T47D (cell line): ENCODE data around the gene SPATA20.

Experiments
- DNase-seq, 2 experiments: peaks; one replicate each; pipeline versions ENCODE4 v3.0.0 to v3.0.0-alpha.2; 2011 to 2012; ENCODE audit warnings: low read depth in 1 of 2, low spot score in 1 of 2
- JUND ChIP-seq: IDR thresholded peaks from 2 replicates; pipeline ENCODE4 v1.6.1; 2012; ENCODE audit warnings: low read depth
- in situ Hi-C: cut with HindIII; loops from 2 replicates; pipeline ENCODE4 v1.10.0; 2016; ENCODE audit warnings: low sequenced_read_pairs, low pct_unique_long_range_greater_than_20kb

The SPATA20 gene

DNA sequence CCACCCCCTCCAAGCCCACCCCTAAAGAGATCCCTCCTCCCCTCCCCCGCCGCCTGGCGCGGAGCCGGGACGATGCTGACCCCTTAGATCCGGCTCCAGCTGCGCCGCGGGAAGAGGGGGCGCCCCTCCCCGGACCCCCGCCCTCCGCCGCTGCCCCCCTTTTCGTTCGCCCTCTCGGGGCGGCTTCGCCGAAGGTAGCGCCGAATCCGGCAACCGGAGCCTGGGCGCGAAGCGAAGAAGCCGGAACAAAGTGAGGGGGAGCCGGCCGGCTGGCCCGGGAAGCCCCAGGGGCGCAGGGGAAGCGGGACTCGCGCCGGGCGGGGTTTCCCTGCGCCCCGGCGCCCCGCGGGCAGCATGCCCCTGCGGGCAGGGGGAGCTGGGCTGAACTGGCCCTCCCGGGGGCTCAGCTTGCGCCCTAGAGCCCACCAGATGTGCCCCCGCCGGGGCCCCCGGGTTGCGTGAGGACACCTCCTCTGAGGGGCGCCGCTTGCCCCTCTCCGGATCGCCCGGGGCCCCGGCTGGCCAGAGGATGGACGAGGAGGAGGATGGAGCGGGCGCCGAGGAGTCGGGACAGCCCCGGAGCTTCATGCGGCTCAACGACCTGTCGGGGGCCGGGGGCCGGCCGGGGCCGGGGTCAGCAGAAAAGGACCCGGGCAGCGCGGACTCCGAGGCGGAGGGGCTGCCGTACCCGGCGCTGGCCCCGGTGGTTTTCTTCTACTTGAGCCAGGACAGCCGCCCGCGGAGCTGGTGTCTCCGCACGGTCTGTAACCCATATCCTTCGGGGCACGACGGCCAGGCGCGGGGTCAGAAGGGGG, 14.2 kb downstream of the SPATA20 start:
- no peak for DNase-seq
- no peak for TF ChIP-seq JUND
- in situ Hi-C loops, result no loop called here

DNA sequence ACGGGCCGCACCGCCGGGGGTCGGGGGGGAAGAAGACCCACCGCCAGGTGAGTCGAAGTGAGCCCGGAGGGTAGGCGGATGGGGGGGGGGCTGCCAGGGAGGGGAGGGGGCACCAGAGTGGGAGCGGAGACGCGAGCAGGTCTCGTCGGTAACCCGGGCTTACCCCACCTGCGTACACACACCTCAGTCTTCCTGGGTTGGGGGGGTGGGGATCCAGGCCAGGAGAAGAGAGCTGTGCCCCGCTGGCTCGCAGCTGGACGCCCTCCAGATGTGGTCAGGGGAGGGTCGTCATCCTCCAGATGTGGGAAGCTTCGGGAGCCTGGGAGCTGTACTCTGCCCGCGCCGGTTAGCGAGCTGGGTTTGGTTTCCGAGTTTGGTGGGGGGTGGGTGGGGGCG, 14.8 kb downstream of the SPATA20 start:
- in situ Hi-C loops, result no loop called here
- TF ChIP-seq JUND, result no peak
- DNase-seq, result no peak

DNA sequence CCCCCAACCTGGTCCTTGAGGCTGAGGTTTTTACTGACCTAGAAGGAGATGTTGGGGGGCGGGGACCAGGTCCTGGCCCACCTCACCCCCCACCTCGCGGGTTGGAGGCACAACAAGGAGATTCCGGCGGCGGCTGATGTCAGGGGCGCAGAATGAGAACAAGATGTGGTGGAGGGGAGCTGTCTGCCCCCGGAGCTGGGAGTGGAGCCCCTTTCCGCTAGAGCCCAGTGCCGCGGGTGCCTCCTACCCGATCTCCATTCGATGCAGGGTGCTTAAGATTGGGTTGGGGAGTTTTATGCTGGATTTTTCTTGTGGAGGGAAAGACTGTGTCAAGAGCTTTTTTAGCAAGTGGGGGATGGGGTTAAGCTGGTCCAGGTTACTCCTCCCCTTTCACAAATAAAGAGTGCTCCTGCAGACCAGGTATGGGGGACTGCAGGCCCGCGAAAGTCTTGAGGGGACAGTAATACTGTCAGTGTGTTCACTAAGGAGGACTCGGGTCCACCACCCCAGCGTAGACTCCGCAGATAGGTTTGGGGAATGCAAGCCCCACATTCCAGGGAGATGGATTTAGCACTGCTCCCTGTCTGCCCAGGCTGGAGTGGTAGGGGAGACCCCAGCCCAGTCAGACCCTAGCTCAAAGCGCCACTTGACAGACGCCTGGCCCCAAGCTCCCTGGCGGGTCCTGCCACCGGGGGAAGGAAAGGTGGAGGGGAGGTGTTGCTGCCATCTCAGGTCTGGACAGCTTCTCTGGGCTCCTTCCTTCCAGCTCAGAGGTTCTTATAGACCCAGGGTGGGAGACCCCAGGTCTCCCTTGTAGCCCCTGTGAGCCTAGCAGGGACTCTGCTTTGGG, 15.5 kb downstream of the SPATA20 start:
- in situ Hi-C loops, result no loop called here
- TF ChIP-seq JUND, result no peak
- no peak for DNase-seq

DNA sequence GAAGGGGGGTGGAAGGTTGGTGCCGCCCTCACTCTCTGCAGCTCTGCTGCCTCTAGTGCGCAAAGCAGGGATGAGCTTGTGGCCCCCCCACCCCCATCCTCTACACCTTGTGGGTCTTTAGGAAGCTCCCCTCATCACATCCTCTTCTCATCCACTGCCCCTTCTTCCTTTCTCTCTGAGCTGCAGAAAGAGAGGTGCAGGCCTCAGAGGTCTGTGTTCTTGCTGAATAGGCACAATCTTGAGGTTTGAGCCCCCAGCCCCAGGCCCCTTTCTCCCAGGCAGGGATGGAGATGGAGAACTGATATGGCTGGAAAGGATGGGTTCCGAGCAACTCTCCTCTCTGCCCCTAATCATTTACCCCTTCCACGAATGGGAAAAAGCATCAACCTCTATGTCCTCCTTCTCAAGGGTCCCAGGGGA, 16.1 kb downstream of the SPATA20 start:
- DNase-seq, result no peak
- in situ Hi-C loops, result no loop called here
- no peak for TF ChIP-seq JUND

DNA sequence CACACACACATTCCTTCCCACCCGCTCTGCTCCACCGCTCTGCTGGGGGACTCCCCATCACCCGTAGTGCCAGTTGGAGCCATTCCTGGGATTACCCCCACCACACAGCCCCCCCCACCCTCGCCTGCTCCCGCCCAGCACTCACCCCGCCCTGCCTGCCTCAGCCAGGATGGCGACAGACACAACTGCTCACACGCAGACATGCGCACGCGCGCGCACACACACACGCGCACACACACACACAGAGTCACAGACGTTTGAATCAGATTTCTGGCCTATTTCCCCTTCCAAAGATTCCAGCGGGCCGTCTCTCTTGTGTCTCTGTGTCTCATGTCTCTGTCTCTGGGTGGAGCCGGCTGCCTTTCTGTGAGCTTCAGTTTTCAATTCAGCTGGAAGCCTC, 17.9 kb downstream of the SPATA20 start:
- in situ Hi-C loops, result no loop called here
- no peak for DNase-seq
- no peak for TF ChIP-seq JUND

DNA sequence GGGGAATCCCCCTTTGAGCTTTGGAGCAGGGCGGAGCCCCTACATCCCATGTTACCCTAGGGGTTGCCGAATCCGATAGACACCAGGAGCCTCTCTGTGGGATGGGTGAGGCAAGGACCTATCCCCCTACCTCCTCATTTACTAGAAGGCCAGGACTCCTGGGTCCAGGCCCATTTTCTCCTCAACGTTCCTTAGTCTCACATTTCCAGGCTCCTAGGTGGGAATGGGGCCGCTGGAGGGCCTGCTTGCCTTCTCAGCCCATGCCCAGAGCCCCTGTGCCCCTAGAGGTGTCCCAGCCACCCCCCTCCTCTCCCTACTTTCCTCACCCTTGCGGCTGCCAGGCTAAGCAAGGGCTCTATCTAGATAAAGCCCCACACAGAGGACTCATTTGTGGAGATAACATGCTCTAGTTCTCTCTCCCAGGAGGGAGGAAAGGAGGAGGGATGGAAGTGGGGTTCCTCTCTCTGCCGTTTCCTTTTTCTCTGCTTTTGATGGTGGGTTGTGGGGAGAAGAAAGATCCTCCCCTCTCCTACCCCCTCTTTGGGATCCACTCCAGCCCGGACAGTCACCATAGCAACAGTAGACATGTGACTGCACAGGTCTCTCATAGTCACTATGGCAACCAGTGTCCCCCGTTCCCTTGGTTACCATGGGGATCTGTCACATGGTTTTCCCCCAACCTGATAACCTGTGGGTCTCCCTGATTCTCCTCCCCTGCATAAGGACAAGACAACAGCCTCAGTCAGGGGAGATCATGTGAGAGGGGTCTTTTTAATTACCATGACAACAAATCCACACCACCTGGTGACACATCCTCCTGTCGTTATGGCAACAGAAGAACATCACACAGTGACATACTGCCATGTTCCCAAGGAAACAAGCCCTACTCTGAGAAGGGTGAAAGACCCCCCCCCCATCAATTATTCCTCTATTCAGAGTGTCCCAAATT, 18.7 kb downstream of the SPATA20 start:
- in situ Hi-C loops, result no loop called here
- DNase-seq, result peak in 1 of 2 experiments; percentile 31
- no peak for TF ChIP-seq JUND

DNA sequence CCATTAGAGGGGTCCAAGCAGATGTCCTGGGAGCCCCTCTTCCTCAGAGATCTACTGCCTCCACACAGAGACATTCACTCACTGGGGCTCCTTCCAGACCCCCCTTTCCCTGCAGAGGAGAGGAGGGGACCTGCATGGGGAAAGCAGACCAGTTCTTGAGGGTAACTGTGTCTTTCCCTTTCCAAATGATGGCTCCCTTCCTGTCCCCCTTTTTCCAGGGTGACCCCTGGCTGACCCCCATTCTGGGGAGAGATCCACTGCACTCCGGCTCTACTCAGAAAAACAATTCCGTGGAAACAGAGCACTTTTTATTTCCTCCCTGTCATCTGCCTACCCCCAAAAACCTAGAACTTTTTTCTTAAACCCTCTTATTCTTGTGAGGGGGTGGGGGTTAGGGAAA, 19.9 kb downstream of the SPATA20 start:
- no peak for DNase-seq
- in situ Hi-C loops, result no loop called here
- TF ChIP-seq JUND, result no peak

DNA sequence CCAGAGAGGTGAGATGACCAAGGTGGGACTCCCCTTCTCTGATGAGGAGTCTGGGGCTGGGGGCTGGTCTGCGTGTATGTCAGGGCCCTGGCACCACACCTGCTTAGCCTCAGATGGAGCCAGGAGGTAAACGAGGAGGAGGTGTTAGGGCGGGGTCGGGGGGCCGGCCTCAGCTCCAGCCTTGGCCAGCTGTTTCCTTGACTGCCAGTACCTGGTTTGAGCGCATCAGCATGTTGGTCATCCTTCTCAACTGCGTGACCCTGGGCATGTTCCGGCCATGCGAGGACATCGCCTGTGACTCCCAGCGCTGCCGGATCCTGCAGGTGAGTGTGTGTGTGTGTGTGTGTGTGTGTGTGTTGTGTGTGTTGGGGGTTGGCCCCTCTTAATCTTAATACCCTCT, 21.7 kb downstream of the SPATA20 start:
- no peak for DNase-seq
- in situ Hi-C loops, result no loop called here
- TF ChIP-seq JUND, result no peak

DNA sequence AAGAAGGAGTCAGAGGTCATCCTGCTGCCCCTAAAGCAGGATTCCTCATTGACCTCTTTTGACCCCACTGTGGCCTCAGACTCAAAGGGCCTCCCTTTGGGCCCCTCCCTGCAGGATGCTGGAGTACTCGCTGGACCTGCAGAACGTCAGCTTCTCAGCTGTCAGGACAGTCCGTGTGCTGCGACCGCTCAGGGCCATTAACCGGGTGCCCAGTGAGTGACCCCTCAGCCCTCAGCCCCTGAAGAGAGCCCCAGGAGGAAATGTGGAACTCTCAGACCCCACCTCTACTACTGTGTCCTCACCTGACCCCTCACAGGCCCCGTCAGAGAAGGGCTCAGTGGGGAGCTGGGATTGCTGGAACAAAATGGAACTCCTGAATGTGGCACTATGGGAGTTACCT, 22.6 kb downstream of the SPATA20 start:
- in situ Hi-C loops, result no loop called here
- no peak for TF ChIP-seq JUND
- no peak for DNase-seq

DNA sequence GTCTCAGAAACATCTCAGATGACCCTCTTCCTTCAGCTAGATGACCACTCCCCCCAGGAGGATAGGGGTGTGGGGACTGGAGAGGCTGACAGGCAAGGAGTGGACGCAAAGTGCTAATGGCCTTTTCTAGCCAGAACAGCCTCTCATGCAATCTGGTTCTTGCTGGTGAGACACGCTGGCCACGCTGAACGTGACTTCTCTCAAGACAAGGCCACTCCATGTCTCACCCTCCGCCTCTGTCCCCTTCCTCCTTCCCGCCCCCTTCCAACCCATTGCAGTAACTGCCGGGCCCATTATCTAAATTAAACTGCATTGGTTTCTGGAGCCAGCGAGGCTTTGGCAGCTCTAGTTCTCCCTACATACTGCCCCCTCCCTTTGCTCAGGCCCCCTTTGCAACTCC, 23.1 kb downstream of the SPATA20 start:
- no peak for DNase-seq
- in situ Hi-C loops, result no loop called here
- TF ChIP-seq JUND, result no peak

DNA sequence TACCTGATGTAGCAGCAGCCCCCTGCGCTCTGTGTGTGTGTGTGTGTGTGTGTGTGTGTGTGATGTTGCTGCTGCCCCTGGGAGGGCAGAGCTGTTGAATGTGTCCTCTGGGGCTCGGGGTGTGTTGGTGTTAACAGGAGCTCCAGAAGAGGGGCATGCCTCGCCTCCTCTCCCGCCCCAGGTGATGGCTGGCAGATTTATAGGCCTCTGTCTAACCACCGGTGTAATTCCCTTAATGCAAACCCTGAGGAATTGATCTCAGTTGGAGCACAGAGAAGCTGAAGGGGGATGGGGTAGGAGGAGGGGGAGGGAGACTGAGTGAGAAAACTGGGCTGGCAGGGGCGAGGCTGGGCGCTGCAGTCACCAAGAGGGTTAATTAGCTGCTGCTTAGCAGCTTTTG, 23.6 kb downstream of the SPATA20 start:
- no peak for DNase-seq
- in situ Hi-C loops, result no loop called here
- no peak for TF ChIP-seq JUND

DNA sequence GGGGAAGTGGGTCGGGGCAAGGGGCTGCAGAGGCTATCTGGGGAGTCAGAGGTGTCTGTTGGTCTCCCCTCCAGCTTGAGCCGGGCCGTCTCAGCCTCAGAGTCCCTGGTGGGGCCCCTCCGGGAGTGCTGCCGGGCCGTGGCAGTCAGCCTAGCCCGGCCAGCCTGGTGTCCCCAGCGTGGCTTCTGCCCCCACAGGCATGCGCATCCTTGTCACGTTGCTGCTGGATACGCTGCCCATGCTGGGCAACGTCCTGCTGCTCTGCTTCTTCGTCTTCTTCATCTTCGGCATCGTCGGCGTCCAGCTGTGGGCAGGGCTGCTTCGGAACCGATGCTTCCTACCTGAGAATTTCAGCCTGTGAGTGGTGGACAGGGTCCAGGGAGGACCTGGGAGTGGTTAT, 24.7 kb downstream of the SPATA20 start:
- in situ Hi-C loops, result no loop called here
- TF ChIP-seq JUND, result no peak
- DNase-seq, result no peak
